ENCODE results near the gene FARSA. TPM values are rescaled to one million over a fixed set of nuclear protein-coding genes. Genes with fewer than 3 reads are reported as not detected.

The FARSA gene
- total and polyA plus RNA-seq, 2 of the 13 experiments (the other 11 are each of a cell fraction or from before 2014, with no cell fraction given) = 25.9 to 72.0 TPM

- TF ChIP-seq ZNF619 (CRISPR knock-in tag; IDR thresholded peaks at IDR 0.05) (no peak), IKZF4 (CRISPR knock-in tag; IDR thresholded peaks at IDR 0.05; ENCODE audit: borderline replicate concordance, low read depth, not compliant biosample characterization) (no peak), ZNF569 (CRISPR knock-in tag; IDR thresholded peaks at IDR 0.05; ENCODE audit: borderline replicate concordance) (no peak), ZIK1 (CRISPR knock-in tag; IDR thresholded peaks at IDR 0.05; ENCODE audit: borderline replicate concordance, low read depth) (peak; percentile 9; the same call in 1 of the 2 replicates), NFE2L2 (IDR thresholded peaks at IDR 0.05; ENCODE audit: low read length) (no peak), ZNF251 (CRISPR knock-in tag; IDR thresholded peaks at IDR 0.05) (no peak), MTF1 (CRISPR knock-in tag; IDR thresholded peaks at IDR 0.05) (0 out of 2 replicates have a peak, but pooled peaks have one; percentile 54), NR2C2 (CRISPR knock-in tag; IDR thresholded peaks at IDR 0.05; ENCODE audit: borderline replicate concordance) (peak; percentile 99), HNRNPUL1 (IDR thresholded peaks at IDR 0.05; ENCODE audit: low read depth, low read length) (no peak), SNAPC4 (CRISPR knock-in tag; IDR thresholded peaks at IDR 0.05) (no peak), HOXA7 (CRISPR knock-in tag; IDR thresholded peaks at IDR 0.05) (no peak), SKI (IDR thresholded peaks at IDR 0.05; ENCODE audit: partially characterized antibody) (peak; percentile 42), HNF1A (IDR thresholded peaks at IDR 0.05; ENCODE audit: low read depth) (no peak), HNF1A (CRISPR knock-in tag; IDR thresholded peaks at IDR 0.05; ENCODE audit: borderline replicate concordance) (peak; percentile 61; the same call in 1 of the 2 replicates), YEATS4 (CRISPR knock-in tag; IDR thresholded peaks at IDR 0.05; ENCODE audit: borderline replicate concordance) (peak; percentile 96), ZBTB10 (CRISPR knock-in tag; IDR thresholded peaks at IDR 0.05; ENCODE audit: borderline replicate concordance) (no peak; the same call in 1 of the 2 replicates), KLF9 (CRISPR knock-in tag; IDR thresholded peaks at IDR 0.05; ENCODE audit: low read depth) (peak; percentile 22; the same call in 1 of the 2 replicates)
Observed at GRCh38 chr19:12945479-12946091, 12.1 kb upstream of the FARSA start, which contains the start of gene RAD23A (continued).

Data from HepG2 (cell line).